Measurements from ENCODE around the gene SRPK2.

SRPK2 gene

GRCh38 chr7:105068886-105069285, 319.8 kb downstream of the SRPK2 start:
- DNase-seq, result no peak

GRCh38 chr7:105067691-105068090, 321.0 kb downstream of the SRPK2 start:
- no peak for DNase-seq

Data from midbrain (tissue), 1 donor.